GM19240 (cell line): ENCODE results near the gene BNIPL.
A peak's percentile ranks its signal among the peaks of the same experiment; 100 is the strongest.

Experiments
- DNase-seq: peaks from one replicate; pipeline ENCODE4 v3.0.0; 2011; ENCODE audit warnings: low spot score; ENCODE audit not compliant: insufficient read length

The BNIPL gene

DNA sequence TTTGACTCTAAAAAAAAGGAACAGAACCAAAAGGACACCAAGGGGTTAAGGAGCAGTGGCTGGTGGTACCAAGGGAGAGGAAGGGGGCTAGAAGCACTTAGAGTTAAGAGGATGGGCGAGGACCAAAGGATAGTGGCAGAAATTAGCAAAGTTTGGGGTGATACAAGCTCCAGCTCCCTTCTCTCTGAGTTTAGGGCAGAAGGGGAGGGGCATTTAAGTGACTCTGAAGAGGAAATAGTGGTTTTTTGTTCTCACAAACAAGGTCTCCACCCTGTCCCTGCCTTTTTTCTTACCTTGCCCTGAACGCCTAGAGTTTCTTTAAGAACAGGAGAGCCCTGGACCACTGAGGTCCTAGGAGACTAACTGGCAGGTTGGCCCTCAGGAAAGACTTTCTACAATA, 19.8 kb downstream of the BNIPL start:
- no peak for DNase-seq

DNA sequence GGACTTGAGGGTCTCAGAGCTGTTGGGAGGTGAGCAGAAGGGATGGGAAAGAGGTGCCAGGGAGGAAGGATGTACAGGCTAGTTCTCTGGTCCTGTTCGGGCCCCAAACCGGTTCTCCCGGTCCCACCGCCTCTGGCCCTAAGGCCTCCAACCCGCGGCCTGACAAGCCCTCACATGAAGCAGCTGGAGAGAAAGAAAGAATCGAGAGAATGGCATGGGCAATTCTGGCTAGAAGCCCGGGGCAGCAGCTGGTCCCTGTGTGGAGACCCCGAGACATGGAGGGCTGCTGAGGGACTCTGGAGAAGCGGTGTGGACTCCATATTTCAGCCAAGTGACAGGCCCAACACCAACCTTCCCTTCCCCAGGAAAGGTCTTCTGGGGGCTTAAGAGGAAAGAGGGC, 22.3 kb downstream of the BNIPL start:
- DNase-seq = no peak

DNA sequence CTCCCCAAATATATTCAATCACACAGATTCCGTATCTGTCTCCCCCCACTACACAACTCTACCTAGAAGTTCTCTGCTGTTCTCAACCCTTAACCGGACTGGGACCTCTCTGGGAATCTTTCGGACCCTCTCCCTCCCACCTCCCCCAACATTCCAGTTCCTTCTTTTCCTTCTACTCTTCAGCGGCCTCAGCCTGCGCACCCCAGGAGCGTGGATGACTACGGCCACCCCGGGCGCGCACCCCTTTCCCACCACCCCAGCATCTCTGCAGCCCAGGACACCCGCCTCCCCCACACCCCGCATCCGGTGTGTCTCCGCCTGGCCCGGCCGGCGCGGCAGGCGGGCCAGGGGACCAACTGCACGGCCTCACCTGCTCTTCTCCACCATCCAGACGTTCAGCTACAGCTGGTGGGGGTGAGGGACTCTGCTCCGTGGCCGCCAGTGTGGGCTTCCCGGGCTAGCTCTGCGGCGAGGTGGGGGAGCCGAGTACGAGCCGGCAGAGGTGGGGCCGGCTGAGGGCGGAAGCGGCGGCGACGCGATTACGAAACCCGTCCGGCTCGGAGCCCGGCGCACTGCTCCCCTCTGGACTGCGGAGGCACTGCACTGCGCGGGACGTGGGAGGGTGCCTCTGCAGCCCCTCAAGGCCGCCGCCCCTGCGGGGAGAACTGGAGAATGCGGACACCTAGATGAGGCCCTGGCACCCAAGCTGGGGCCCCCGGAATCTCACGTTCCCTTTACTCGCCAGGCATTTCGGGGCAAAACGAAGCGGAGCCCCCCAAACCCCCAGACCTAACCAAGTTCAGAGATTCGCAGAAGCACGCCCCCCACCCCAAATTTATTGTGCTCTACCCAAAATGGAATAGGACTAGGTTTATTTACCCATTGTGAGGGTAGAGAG, 23.0 kb downstream of the BNIPL start, which contains the start of gene CDC42SE1:
TSS of gene CDC42SE1 (minus strand) at position 514 of the 898 bp plus-strand sequence. CDS start 3,892 bp downstream, outside the sequence.
- DNase-seq = peak; percentile 67

DNA sequence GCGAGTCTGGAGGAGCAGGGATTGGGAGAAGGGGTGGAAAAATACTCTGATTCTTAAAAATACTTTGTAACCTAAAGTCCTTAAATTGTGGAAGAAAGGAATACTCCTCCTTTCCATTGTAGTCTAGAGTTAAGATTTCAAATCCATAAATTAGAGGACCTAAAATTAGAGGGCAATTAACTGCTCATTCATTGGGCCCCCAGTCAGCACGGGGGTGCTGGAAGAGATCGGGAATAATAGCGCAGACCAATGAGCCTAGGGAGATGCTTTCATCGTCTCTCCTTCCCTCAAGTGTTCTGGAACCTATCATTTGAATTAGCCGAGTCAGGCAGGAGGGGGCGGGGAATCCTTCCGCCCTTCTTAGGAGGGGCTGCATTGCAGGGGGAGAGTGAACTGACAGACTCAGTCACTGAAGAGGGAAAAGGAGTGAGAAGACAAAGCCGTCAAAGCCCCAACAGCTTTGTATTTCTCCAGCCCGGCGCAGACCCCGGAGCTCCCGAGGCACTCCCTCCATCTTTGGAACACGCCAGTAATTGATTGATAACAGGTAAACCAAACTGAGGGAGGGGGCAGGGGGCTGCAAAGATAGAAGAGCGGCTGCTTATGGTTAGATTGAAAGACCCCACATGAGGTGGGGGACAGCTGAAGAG, 23.7 kb downstream of the BNIPL start, which contains the start of gene MLLT11:
TSS of gene MLLT11 (plus strand) at position 391 of the 650 bp plus-strand sequence. CDS start 6,828 bp downstream, outside the sequence.
- DNase-seq = no peak

DNA sequence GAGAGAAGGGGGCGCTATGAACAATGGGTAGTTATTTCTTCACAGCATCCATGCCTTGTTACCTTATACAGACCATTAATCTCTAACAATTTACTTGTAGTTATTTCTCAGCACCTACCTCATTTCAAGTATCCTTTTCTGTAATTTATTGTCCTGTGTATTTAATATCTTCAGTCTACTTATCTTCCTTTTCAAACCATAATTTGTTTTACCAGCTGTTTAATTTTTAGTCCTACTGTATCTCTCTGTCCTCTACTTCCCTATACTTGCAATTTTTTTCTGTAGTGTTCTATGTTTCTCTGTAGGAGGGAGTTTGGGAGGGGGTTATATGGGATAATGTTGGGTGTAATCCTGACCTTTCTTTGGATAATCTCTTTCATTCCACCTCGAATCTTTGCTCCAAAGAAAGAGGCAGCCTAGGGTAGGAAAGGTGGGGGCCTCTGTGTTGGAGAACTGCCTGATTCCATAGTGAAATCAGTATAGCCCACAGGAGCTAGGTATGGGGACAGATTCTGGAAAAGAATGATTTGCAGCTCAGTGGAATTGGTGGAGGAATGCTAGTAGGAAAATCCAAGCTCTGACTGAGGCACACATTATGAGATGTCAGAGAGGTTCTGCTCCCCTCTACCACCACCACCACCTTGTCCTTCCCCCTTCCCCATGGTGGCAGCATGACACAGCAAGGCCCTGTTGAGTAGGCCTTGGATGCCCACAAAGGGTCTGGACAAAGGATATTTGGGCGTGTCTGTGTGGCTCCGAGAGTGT, 24.5 kb downstream of the BNIPL start:
- no peak for DNase-seq

DNA sequence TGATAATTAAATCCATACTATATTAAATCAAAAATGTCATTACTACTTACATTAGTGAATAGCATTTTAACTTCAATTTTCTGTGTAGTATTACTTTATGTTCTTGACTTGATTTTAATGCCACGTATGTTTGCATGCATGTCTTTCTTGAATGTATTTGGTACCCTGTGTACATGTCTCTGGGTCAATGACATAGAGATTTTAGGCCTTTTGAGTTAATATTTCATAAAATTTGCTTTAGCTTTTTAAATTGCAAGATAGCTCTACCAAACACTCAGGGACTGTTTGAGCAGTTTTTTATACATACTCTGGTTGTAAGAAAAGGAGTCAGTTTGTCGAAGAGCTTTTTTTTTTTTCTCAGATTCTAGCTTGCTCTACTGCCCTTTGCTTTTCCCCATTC, 25.3 kb downstream of the BNIPL start:
- DNase-seq = no peak

DNA sequence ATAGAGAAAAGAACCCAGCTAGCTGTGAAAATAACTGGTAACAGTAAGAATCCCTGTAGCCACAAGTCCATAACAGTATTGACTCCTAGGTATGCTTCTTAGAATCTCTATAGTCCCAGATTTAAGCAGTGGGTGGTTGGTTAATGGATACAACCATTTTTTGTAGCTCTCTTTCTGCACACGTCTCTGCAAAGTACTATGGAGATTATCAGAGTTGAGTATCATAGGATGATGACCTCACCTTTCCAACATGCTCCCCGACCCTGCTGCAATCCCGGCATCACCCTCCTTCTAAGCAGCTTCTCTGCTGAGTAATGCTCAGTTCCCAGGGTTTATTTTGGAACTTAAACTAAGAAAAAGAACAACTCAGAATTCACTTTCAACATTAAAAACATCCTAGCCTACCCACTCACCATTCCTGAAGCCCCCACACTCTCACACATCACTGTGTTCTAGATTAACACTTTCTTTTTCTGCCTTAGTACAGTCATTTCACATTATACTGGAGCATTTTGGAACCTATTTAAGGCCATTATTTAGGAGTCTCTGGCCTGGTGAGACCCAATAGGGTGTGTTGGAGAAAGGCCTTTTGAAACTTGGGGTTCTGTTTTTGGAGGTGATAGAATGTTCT, 26.5 kb downstream of the BNIPL start:
- DNase-seq = no peak

DNA sequence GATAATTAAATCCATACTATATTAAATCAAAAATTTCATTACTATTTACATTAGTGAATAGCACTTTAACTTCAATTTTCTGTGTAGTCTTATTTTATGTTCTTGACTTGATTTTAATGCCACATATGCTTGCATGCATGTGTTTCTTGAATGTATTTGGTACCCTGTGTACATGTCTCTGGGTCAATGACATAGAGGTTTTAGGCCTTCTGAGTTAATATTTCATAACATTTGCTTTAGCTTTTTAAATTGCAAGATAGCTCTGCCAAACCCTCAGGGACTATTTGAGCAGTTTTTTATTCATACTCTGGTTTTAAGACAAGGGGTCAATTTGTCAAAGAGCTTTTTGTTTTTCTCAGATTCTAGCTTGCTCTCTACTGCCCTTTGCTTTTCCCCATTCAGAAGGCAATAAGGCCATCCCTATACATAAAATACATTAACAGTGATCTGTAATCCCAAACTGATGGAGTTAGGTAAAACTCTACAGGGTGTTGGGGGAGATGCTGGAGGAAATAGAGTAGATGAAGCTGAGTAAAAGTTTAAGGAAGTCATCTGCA, 28.8 kb downstream of the BNIPL start:
- DNase-seq = no peak

DNA sequence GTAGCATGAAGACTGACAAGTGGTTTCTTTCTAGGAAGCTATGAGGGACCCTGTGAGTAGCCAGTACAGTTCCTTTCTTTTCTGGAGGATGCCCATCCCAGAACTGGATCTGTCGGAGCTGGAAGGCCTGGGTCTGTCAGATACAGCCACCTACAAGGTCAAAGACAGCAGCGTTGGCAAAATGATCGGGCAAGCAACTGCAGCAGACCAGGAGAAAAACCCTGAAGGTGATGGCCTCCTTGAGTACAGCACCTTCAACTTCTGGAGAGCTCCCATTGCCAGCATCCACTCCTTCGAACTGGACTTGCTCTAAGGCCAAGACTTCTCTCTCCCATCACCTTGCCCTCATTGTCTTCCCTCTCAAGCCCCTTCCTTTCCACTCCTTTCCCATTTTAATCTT, 30.8 kb downstream of the BNIPL start:
- DNase-seq = no peak

DNA sequence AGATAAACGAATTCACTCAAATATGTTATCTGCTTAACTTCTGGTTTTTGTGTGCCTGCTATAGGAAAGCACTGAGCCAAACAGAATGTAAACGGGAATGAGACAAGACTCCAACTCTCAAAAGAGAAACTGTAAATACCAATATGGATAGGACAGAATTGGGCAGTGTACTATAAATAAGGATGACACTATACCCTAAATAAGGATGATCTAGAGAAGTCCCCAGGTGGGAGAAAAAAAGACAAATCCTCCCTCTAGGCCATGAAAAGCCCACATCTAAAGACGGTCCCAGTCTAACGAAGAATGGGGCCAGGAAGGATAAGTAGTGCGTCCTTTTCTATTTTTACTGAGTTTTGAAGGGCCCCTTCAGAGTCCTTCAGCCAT, 32.7 kb downstream of the BNIPL start:
- no peak for DNase-seq

DNA sequence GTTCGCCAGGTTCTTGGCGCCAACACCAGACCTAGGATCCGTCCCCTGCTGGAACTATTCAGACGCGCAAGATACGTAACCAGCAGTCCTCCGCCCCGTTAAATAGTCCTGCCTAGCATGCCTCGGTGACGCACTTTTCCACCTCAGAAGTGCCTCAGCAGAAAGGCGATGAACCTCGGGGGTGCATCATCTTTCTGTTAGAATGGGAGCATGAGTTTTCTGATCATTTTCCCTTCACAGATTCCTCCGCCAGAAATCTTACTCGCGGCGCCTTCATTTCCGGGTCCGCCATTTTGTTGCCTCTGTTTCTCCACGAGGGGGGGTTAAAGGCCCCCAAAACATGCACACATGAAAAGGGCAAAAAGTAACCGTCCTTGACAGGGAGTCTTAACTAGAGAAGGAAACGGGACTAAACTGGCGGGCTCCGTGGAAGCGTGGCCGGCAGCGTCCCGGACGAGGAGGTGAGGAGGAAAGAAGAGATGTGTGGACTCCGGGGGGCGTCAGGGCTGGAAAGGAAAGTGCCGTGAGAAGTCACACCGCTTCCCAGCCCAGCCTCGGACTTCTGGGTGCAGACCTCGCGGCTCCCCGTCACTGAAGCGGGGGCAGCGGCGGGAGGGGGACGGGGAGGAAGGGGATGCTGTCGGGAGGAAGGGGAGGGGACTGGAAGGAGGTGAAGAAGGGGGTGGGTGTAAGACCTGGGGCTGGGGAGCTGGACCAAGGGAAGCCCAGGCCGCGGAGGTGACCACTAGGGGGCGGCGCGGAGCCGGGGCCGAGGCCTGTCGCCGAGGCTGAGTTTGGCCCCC, 34.3 kb downstream of the BNIPL start, which contains the start of gene GABPB2:
TSS of gene GABPB2 (plus strand) at position 288 of the 803 bp plus-strand sequence. CDS start 17,429 bp downstream, outside the sequence.
- peak; percentile 74 for DNase-seq

DNA sequence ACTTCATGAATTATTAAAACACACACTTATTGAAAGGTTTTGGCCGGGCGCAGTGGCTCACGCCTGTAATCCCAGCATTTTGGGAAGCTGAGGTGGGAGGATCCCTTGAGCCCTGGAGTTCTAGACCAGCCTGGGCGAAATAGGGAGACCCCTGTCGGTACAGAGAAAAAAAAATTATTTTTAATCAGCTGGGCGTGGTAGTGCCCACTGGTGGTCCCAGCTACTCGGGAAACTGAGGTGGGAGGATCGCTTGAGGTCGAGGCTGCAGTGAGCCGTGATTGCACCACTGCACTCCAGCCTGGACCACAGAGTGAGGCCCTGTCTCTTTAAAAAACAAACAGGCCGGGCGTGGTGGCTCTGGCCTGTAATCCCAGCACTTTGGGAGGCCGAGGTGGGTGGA, 35.8 kb downstream of the BNIPL start:
- DNase-seq = no peak

DNA sequence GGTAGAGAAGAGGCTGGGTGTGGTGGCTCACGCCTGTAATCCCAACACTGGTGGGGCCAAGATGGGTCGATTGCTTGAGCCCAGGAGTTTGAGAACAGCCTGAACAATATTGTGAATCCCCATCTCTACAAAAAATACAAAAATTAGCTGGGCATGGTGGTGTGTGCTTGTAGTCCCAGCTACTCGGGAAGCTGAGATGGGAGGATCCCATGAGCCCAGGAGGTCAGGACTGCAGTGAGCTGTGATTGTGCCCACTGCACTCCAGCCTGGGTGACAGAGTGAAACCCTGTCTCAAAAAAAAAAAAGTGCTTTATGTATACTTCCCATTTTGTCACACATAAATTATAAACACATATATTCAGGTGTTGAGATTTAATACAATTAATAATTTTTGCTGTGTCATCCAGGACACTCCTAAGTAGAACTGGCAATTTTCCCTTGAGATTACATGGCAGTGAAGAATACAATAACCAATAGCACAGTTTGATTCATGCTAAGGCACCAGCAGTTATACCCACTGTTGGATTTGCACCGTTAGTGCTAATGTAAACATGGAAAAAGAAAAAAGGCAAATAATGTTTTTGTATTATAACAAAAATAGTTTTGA, 49.7 kb downstream of the BNIPL start:
- DNase-seq = no peak
